Neuronal stem cell (in vitro differentiated cells): ENCODE results near the gene STIM1.

Experiments used
- DNase-seq: peaks from one replicate; pipeline ENCODE4 v3.0.0-alpha.2; 2013; ENCODE audit warnings: low spot score
- H2AFZ ChIP-seq: one replicate; pipeline ENCODE4 v1.6.1; 2013; ENCODE audit warnings: mild to moderate bottlenecking, low read length, inconsistent platforms
- H2AK5ac ChIP-seq: 2 replicates; pipeline ENCODE4 v1.6.1; 2013; ENCODE audit warnings: low read depth, mild to moderate bottlenecking, inconsistent platforms, low read length, moderate library complexity, mixed read lengths
- H2BK120ac ChIP-seq: 2 replicates; pipeline ENCODE4 v1.6.1; 2013; ENCODE audit warnings: low read depth, mild to moderate bottlenecking, inconsistent platforms, low read length, moderate library complexity, mixed read lengths
- H2BK12ac ChIP-seq: one replicate; pipeline ENCODE4 v1.6.1; 2013; ENCODE audit warnings: low read length, inconsistent platforms
- H2BK15ac ChIP-seq: 2 replicates; pipeline ENCODE4 v1.6.1; 2013; ENCODE audit warnings: mild to moderate bottlenecking, low read length, inconsistent platforms, mixed read lengths
- H2BK5ac ChIP-seq: one replicate; pipeline ENCODE4 v1.6.1; 2013; ENCODE audit warnings: inconsistent platforms, mild to moderate bottlenecking, low read length, moderate library complexity
- H3K14ac ChIP-seq: one replicate; pipeline ENCODE4 v1.6.1; 2013; ENCODE audit warnings: low read length, inconsistent platforms
- H3K18ac ChIP-seq: 2 replicates; pipeline ENCODE4 v1.6.1; 2013; ENCODE audit warnings: low read length, inconsistent platforms
- H3K23ac ChIP-seq: 2 replicates; pipeline ENCODE4 v1.6.1; 2013; ENCODE audit warnings: low read depth, mild to moderate bottlenecking, mixed read lengths, low read length, inconsistent platforms; ENCODE audit not compliant: poor library complexity
- H3K27ac ChIP-seq: replicated peaks from 3 replicates; pipeline ENCODE4 v1.5.1; 2013; ENCODE audit warnings: low read length, inconsistent platforms
- H3K27me3 ChIP-seq, 3 experiments: 2 replicates each; pipeline ENCODE4 v1.6.1; 2013; ENCODE audit warnings: low read length in 3 of 3, mild to moderate bottlenecking in 2 of 3, inconsistent platforms in 1 of 3, low read depth in 1 of 3, mixed read lengths in 1 of 3, moderate library complexity in 1 of 3; ENCODE audit not compliant: control insufficient read depth in 3 of 3, insufficient read depth in 3 of 3
- H3K36me3 ChIP-seq, 2 donors: replicated peaks in 1 of 2; 2 replicates each; pipeline ENCODE4 v1.6.1; 2013; ENCODE audit warnings: low read length in 2 of 2; ENCODE audit not compliant: control insufficient read depth in 2 of 2, insufficient read depth in 2 of 2
- H3K4ac ChIP-seq: 2 replicates; pipeline ENCODE4 v1.6.1; 2013; ENCODE audit warnings: inconsistent platforms, mild to moderate bottlenecking, low read length, moderate library complexity
- H3K4me1 ChIP-seq, 2 donors: 1 replicate in 1 of 2; 2 replicates in 1 of 2; pipeline ENCODE4 v1.6.1; 2013; ENCODE audit warnings: low read length in 2 of 2, low read depth in 1 of 2; ENCODE audit not compliant: control insufficient read depth in 2 of 2, insufficient read depth in 1 of 2
- H3K4me2 ChIP-seq: one replicate; pipeline ENCODE4 v1.6.1; 2013; ENCODE audit warnings: mild to moderate bottlenecking, low read length, inconsistent platforms; ENCODE audit not compliant: insufficient read depth, poor library complexity, severe bottlenecking
- H3K4me3 ChIP-seq, 2 donors: 2 replicates each; pipeline ENCODE4 v1.5.1; 2013; ENCODE audit warnings: low read length in 2 of 2, mild to moderate bottlenecking in 2 of 2, inconsistent platforms in 1 of 2, moderate library complexity in 1 of 2
- H3K79me1 ChIP-seq: one replicate; pipeline ENCODE4 v1.6.1; 2013; ENCODE audit warnings: low read depth, mild to moderate bottlenecking, inconsistent platforms, low read length, moderate library complexity
- H3K9ac ChIP-seq: one replicate; pipeline ENCODE4 v1.6.1; 2013; ENCODE audit warnings: mild to moderate bottlenecking, low read depth, low read length, inconsistent platforms; ENCODE audit not compliant: poor library complexity
- H3K9me3 ChIP-seq, 2 donors: replicated peaks in 1 of 2; 2 replicates each; pipeline versions ENCODE3 to v1.6.1; 2013; ENCODE audit warnings: low read length in 2 of 2, mild to moderate bottlenecking in 2 of 2, inconsistent platforms in 1 of 2, low read depth in 1 of 2, mixed read lengths in 1 of 2, moderate library complexity in 1 of 2; ENCODE audit not compliant: control insufficient read depth in 2 of 2, insufficient read depth in 1 of 2
- H4K8ac ChIP-seq: one replicate; pipeline ENCODE4 v1.6.1; 2013; ENCODE audit warnings: low read depth, mild to moderate bottlenecking, inconsistent platforms, low read length, moderate library complexity
- H4K91ac ChIP-seq: one replicate; pipeline ENCODE4 v1.6.1; 2013; ENCODE audit warnings: low read length, low read depth, mild to moderate bottlenecking, inconsistent platforms; ENCODE audit not compliant: poor library complexity
- WGBS, 2 donors: extraction: QIAGEN DNeasy Blood & Tissue Kit; methylation state at CpG; one replicate each; pipeline ENCODE4 v1.1.7; 2013; ENCODE audit warnings: missing lambda C conversion rate in 2 of 2, mixed read lengths in 1 of 2; ENCODE audit not compliant: insufficient read length in 2 of 2, insufficient replicate concordance in 1 of 2; ENCODE audit errors: extremely low coverage in 2 of 2; 5-methylcytosine and 5-hydroxymethylcytosine counted together

The STIM1 gene

GRCh38 chr11:3949125-3949524 is 93.7 kb downstream of the STIM1 start:
- H3K18ac ChIP-seq = no peak overlapping the region
- H3K36me3 ChIP-seq = no peaks in the 10 kb centered on the region
- no peak overlapping the region for H2AFZ ChIP-seq
- H3K27me3 ChIP-seq = no peaks in the 10 kb centered on the region
- no peak for DNase-seq
- peaks cover 14 to 16% of the 10 kb centered on the region in 2 donors for H3K4me1 ChIP-seq
- no peak overlapping the region for H3K4me3 ChIP-seq
- no peak overlapping the region for H3K27ac ChIP-seq
- no CpG with 5 or more reads among the region's 2 CpGs for WGBS, 2 donors
- no peak overlapping the region for H2BK15ac ChIP-seq
- H3K14ac ChIP-seq = no peak overlapping the region
- no peak overlapping the region for H3K4ac ChIP-seq
- H2BK120ac ChIP-seq = no peak overlapping the region
- no peak overlapping the region for H4K91ac ChIP-seq
- H2BK5ac ChIP-seq = no peak overlapping the region
- H3K79me1 ChIP-seq = no peaks in the 10 kb centered on the region
- H2BK12ac ChIP-seq = no peak overlapping the region
- H2AK5ac ChIP-seq = no peak overlapping the region
- H4K8ac ChIP-seq = no peak overlapping the region
- H3K9me3 ChIP-seq = peaks cover 0 to 2% of the 10 kb centered on the region in 2 donors
- no peak overlapping the region for H3K23ac ChIP-seq
- no peak overlapping the region for H3K4me2 ChIP-seq
- no peak overlapping the region for H3K9ac ChIP-seq

- no CpG with 5 or more reads among the region's 4 CpGs for WGBS, 2 donors
- Histone ChIP-seq H3K23ac (no peak overlapping the region), H3K4me2 (peak overlapping the region; percentile 33), H2AK5ac (no peak overlapping the region), H2BK120ac (no peak overlapping the region), H3K9ac (no peak overlapping the region), H4K91ac (no peak overlapping the region), H3K79me1 (no peaks in the 10 kb centered on the region), H3K27me3 (no peaks in the 10 kb centered on the region), H3K4me3 (no peak overlapping the region), H3K36me3 (no peaks in the 10 kb centered on the region), H3K27ac (peak overlapping the region; percentile 88), H3K18ac (peak overlapping the region; percentile 4), H2AFZ (no peak overlapping the region), H3K4me1 (peaks cover 14% of the 10 kb centered on the region in 2 donors), H3K14ac (no peak overlapping the region), H2BK15ac (no peak overlapping the region), H3K4ac (no peak overlapping the region), H3K9me3 (no peaks in the 10 kb centered on the region), H2BK5ac (no peak overlapping the region), H4K8ac (no peak overlapping the region), H2BK12ac (no peak overlapping the region)
- peak; percentile 71 for DNase-seq
Observed at GRCh38 chr11:3950996-3951660, 95.7 kb downstream of the STIM1 start.

- H3K18ac ChIP-seq = no peak overlapping the region
- no peak overlapping the region for H3K4ac ChIP-seq
- H3K79me1 ChIP-seq = no peaks in the 10 kb centered on the region
- no peak overlapping the region for H3K4me3 ChIP-seq
- H2BK15ac ChIP-seq = no peak overlapping the region
- DNase-seq = no peak
- no peak overlapping the region for H4K91ac ChIP-seq
- H2BK5ac ChIP-seq = no peak overlapping the region
- no peak overlapping the region for H2BK120ac ChIP-seq
- H3K23ac ChIP-seq = no peak overlapping the region
- H3K9ac ChIP-seq = no peak overlapping the region
- no peak overlapping the region for H2AK5ac ChIP-seq
- H3K4me1 ChIP-seq = peaks cover 14% of the 10 kb centered on the region in 2 donors
- H2AFZ ChIP-seq = no peak overlapping the region
- no peak overlapping the region for H4K8ac ChIP-seq
- H3K27me3 ChIP-seq = no peaks in the 10 kb centered on the region
- no peaks in the 10 kb centered on the region for H3K36me3 ChIP-seq
- H3K14ac ChIP-seq = no peak overlapping the region
- H3K4me2 ChIP-seq = no peak overlapping the region
- H3K9me3 ChIP-seq = no peaks in the 10 kb centered on the region
- H3K27ac ChIP-seq = no peak overlapping the region
- H2BK12ac ChIP-seq = no peak overlapping the region
Observed at GRCh38 chr11:3952715-3953114, 97.3 kb downstream of the STIM1 start.

- Histone ChIP-seq H2AK5ac (no peak overlapping the region), H3K9ac (no peak overlapping the region), H3K14ac (no peak overlapping the region), H2AFZ (no peak overlapping the region), H3K9me3 (no peaks in the 10 kb centered on the region), H3K27ac (no peak overlapping the region), H3K27me3 (no peaks in the 10 kb centered on the region), H3K79me1 (no peaks in the 10 kb centered on the region), H3K18ac (no peak overlapping the region), H3K4ac (no peak overlapping the region), H3K36me3 (no peaks in the 10 kb centered on the region), H3K4me2 (no peak overlapping the region), H3K4me3 (no peak overlapping the region), H2BK15ac (no peak overlapping the region), H2BK12ac (no peak overlapping the region), H4K8ac (no peak overlapping the region), H2BK5ac (no peak overlapping the region), H2BK120ac (no peak overlapping the region), H3K23ac (no peak overlapping the region), H3K4me1 (peaks cover 14 to 15% of the 10 kb centered on the region in 2 donors), H4K91ac (no peak overlapping the region)
- no CpG with 5 or more reads among the region's 3 CpGs for WGBS, 2 donors
- DNase-seq = no peak
Observed at GRCh38 chr11:3953327-3953726, 97.9 kb downstream of the STIM1 start.
